Midbrain (tissue), 1 donor: ENCODE data around the gene TAC1.
"Not testable (repeated sequence)": the region's sequence is repeated elsewhere in the genome, so short reads cannot be mapped to it uniquely, and the experiment has no call there.

ENCODE experiments used
- DNase-seq: peaks from one replicate; lab custom pipeline; 2025; lab: John Stamatoyannopoulos, UW

TAC1 gene, protein sequence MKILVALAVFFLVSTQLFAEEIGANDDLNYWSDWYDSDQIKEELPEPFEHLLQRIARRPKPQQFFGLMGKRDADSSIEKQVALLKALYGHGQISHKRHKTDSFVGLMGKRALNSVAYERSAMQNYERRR

DNA sequence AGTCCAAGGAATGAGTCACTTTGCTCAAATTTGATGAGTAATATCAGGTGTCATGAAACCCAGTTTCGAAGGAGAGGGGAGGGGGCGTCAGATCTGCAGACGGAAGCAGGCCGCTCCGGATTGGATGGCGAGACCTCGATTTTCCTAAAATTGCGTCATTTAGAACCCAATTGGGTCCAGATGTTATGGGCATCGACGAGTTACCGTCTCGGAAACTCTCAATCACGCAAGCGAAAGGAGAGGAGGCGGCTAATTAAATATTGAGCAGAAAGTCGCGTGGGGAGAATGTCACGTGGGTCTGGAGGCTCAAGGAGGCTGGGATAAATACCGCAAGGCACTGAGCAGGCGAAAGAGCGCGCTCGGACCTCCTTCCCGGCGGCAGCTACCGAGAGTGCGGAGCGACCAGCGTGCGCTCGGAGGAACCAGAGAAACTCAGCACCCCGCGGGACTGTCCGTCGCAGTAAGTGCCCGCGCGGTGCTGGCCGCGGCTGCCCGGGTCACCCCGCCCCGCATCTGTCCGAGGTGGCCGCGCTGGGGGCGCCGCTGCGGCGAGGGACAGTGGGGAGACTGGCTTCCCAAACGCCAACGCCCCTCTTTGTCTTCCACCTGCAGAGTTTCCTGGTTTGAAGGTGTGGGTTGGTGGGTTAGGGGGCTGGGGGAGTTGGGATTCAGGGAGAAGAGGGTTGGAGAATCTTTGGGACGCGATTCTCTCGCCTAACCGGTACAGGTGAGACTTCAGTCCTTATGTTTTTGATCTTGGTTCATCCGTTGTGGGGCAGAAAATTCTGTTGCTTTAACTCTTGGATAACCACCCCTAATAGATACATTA is at the start of gene TAC1:
TSS of gene TAC1 (plus strand) at position 351 of the 829 bp plus-strand sequence. CDS start 527 bp downstream, outside the sequence.
- no peak for DNase-seq

DNA sequence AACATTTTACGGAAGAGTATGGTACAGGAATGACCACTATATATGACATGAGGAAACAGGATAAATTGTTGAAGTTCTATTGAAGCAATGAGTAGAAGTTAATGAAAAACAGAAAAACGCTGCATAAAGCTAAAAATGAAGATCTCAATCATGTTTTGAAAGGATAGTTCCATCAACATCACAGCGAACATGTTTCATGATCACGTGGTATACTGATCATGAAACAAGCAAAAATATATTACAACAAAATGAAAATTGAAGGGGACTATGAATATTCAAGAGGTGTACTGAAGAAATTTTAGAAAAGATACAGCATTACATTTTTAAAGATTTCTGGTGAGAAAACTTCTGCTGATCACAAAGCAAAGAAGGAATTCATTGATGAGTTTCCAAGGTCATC is 45.9 kb upstream of the TAC1 start:
- no peak for DNase-seq

DNA sequence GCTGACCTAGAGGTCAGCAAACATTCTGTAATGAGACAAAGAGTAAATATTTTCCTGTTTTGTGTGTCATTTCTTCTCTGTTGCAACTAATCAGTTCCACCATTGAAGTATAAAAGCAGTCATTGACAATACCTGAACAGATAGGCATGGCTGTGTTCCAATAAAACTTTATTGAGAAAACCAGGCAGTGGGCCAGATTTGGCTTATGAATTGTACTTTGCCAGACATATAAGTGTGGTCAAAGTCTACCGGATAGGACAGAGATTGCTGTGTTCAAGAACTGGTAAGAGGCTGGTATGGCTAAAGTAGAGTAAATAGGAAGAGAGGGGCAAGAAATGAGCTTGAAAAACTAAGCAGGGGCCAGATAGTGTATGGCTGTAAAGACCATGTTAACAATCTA is 38.3 kb upstream of the TAC1 start:
- DNase-seq, result no peak

DNA sequence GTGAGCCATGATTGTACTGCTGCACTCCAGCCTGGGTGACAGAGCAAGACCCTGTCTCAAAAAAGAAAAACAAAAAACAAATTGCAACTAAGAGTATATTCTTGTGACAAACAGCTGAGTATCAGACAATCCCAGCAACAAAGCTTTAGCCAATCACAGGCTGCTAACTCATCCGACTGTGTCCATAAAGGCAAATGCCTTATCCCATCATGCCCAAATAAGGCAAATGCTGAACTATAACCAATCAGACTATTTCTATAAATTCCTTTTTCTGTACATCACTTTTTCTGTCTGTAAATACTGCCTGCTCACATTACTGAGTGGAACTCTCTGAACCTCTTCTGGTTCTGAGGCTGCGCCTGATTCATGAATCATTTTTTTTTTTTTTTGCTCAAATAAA is 37.5 kb upstream of the TAC1 start:
- DNase-seq, result no peak

DNA sequence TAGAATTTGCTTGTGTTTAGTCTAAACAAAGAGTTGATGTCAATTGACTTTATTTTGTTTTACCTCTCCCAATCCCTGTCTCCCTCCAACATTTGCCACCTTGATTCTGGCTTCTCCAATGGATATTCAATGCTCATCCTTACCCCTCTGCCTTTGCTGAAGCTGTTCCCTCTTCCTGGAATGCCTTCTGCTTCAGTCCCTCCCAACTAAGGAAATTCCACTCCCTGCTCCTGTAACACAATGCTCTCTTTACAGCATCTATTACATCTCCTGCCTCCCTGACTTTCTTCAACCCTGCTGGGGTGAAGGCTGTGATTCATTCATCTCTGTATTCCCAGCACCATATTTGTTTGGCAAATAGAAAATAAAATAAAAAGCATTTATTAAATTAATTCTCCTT is 34.5 kb upstream of the TAC1 start:
- no peak for DNase-seq

DNA sequence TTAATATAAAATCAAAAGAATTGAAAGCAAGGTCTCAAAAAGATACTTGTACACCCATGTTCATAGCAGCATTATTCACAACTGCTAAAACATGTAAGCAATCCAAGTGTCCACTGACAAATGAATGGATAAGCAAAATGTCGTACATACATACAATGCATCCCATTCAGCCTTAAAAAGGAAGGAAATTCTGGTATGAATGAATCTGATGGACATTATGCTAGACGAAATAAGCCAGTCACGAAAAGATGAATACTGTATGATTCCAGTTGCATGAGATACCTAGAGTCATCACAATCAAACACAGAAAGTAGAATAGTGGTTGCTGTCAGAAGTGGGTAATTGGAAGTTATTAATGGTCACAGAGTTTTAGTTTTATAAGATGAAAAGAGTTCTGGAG is 9.5 kb upstream of the TAC1 start:
- no peak for DNase-seq

DNA sequence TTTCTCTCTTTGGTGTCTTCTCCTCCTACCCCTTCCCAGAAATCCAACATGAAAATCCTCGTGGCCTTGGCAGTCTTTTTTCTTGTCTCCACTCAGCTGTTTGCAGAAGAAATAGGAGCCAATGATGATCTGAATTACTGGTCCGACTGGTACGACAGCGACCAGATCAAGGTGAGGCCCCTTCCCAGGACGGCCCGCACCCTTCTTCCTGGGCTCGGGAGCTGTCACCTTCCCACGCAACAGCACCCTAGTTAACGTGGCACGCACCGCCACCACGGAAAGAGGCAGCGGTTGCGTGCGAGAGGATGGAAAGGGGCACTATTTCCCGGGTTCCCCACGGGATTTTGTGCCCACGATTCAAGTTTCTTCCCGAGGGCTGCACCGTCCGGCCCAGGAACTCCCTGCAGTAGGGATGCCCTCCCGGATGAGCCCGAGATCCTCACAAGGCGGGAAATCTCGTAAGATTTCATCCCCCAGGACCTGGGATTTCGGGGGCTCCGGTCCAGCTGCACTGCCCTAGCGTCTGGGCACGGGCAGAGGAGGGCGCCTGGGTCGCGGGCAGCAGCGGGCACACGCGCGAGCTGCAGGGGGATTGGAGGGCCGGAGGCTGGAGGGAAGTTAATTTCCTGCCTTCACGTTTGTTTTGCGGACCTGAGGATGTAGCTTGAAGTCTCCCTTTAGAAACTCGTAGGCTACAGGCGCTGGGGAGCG is 834 bp downstream of the TAC1 start:
- no peak for DNase-seq

DNA sequence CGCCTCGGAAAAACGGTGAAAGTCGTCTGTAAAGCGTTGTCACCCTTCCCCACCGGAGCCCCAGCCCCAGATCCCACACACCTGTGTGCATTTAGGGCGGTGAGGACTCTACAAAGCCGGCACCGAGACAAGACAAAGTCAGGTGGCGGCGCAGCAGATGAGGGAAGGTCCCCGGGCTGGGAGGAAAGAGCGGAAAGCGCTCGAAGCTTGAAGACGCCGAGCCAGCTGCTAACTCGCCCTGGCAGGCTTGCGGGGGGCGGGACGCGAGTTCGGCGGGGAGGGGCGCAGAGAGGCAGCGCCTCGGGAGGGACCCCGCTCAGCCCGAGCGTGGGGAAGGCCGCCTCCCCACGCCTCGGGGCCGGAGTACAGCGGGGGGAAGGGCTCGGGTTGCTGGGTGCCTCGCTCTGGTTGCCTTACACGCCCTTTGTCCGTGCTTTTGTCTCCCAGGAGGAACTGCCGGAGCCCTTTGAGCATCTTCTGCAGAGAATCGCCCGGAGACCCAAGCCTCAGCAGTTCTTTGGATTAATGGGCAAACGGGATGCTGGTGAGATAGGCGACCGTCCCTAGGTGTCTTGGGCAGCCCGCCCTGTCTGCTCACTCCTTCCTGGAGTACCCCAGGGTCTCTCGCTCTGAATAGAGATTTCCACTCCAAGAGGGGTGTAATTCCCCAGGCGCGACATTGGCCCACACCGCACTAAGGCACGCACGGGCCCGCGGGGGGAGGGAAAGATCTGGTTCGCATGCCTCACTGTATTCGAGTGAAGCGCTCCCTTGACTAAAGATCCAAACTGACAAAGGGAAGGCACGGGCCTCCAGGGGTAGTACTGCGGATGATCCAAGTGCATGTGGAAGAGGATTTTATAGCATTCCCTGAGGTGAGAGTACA is 1.6 kb downstream of the TAC1 start:
- no peak for DNase-seq

DNA sequence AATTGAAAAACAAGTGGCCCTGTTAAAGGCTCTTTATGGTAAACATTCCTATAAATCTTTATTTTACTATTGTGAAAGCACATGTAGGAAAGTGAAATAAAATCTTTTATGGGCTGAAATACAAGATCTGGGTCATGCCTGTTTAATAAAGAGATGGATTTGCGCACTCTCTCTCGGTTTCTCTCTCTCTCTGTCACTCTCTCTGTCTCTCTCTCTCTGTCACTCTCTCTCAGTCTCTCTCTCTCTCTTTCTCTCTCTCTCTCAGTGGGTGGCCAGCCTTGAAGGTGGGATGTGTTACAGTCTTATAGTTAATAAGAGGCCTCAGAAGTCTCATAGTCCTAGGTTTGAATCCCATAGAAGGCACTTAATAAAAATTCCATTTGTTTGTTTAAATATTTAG is 2.4 kb downstream of the TAC1 start:
- DNase-seq, result no peak

DNA sequence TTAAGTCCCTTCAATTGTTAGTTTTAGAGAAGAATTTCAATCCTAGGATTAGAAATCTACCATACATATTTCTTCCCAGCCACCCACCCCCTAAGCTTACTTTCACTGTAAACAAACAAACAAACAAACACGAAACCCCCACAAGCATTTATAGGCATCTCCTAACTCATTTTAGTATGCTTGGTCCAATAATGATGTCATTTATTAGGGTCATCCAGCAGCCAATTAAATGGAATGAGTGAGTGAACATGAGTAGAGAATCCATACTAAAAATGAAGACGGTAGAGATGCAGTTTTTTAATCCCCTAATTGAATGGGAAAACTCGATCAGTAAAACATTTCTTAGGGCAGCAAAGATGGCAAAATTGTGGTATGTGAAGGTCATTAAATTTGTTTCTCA is 3.2 kb downstream of the TAC1 start:
- DNase-seq, result no peak

DNA sequence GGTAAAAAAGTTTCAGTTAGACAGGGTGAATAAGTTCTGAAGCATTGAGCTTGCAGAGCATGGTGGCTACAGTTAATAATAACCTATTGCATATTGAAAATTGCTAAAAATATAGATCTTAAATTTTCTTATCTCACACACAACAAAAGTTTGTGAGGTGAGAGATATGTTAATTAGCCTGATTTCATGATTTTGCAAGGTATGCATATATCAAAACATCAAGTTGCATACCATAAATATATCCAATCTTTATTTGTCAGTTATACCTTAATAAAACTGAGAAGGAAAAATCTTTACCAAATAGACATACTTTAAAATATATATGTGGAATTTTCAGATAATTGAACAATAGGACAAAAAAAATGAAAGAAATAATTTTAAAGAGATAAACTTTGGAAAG is 16.6 kb downstream of the TAC1 start:
- no peak for DNase-seq

DNA sequence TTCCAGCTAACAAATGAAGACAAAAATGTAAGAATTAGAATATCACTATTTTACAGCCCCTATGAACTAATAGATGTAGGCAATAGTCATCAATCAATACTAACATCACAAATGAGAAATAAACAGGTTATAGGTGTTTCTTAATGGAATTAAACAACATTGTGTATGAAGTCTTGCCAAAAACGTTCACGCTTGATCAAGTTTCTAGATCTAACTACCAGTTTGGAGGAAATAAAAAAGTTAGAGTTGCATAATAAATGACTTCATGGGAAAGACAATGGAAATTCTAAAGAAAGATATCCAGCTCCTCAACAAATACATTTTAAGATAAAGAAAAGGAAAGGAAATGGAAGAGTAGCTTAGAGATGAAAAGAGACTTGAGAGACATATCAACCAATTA is 19.7 kb downstream of the TAC1 start:
- no peak for DNase-seq

DNA sequence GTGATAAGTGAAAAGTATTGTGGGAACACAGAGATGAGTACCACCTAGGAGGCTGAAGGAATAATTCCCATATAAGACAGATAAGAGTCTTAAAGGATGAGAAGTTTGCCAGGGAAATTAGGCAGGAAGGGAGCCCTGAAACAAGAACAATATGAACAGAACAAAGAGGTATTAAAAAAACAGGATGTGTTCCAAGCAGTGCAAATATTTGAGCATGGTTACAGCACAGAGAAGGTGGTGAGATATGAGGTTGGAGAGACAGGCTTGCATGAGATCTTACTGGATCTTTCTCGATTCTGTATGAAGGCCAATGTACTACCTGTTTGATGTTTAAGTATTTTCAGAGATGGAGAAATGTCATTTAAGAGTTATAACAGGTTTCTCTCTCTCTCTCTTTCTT is 20.3 kb downstream of the TAC1 start:
- no peak for DNase-seq

DNA sequence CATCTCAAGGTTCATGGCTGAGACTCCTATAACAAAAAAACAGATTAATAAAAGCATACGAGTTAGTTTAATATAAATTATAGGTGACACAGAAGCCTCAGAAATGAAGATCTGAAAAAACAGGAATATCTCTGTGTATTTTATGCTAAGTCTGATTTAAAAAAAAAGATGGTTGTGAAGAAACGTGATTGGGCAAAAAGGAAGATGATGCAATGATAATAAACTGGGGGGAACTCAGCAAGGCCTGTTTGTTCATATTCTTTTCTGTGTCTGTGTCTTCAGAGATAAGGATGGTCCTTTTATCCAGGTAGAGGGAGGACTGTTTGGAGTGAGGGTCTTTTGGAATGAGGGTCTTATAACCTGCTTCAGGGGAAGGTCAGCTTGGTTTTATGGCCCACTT is 25.9 kb downstream of the TAC1 start:
- no peak for DNase-seq

DNA sequence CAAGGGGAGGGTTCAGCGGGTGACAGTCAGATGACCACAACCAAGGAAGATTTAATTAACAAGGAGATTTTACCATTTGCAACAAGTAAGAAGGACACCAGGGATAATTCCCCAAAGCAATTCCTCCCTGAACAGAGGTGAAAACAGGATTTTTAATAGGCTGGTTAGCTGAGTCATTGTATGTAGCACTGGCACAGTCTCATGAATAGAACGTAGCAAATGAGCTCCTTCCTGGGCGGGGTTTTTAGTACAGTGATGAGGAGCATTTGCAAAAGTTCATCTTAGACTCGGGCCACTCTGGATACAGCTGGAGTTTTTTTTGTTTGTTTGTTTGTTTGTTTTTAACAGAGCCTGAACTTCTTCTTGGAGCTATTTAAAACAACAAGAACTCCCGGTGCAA is 39.0 kb downstream of the TAC1 start:
- no peak for DNase-seq

DNA sequence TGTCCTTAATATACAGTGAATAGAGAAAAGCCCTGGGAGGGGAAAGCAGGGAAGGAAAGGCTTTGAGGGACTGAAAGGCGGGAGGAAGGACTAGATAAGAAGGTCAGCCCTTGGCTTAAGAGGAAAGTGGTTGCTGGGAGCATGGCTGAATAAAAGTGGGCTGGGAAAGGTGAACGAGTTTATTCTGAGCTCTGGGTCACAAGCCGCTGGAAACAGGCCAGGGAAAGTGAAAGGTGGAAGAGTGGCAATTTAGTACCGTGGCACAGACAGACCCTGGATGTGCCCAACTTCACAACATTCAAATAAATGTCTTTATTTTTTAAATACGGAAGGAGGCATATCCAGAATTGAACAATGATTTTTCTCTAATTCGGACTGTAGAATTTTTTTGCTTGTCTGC is 39.7 kb downstream of the TAC1 start:
- no peak for DNase-seq

DNA sequence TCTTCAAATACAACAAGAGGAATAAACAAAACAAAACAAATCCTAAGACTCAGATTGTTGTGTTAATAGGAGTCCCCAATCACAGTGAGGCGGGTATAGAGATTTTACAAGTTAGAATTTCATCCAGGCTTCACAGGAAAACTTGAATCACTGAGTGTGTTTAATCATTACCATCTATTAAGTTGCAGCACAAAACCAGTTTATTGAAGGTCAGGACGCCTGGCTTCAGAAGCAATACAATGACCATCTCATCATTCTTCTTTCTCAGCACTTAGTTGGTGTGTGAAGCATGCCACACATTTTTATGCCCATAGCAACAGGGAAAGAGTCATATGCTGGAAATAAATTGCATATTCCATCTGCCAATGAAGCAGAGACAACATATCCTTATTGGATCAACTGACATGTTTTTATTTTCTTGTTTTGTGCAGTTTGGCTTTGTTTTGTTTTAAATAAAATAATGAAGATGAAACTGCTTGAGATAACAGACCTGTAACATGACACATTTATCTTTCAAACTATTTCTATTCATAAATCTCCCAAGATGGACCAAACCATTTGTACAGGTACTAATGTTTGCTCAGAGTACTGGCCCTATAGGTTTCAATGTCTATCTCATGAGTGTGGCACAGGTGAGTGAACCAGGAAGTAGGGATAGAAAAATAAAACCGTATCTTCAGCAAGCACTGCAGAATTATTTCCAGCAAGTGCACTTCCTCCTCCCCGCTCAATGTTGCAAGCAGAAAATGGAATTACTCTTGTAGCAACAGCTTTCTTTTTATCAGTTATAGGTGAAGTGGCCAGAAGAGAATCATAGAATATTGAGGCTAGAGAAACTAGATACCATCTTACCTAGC is 40.4 kb downstream of the TAC1 start:
- no peak for DNase-seq

DNA sequence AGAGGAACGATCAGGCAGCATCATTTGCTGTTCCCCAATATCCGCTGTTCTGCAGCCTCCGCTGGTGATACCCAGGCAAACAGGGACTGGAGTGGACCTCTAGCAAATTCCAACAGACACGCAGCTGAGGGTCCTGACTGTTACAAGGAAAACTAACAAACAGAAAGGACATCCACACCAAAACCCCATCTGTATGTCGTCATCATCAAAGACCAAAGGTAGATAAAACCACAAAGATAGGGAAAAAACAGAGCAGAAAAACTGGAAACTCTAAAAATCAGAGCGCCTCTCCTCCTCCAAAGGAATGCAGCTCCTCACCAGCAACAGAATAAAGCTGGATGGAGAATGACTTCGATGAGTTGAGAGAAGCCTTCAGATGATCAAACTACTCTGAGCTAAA is 54.5 kb downstream of the TAC1 start:
- not testable (repeated sequence) for DNase-seq
